GM12878 (cell line): ENCODE data around the gene KNTC1. TPM values are rescaled to one million over a fixed set of nuclear protein-coding genes. Genes with fewer than 3 reads are reported as not detected.

ENCODE experiments used
- ATAC-seq: fragments of 200-7000 bp; cut with Tn5 transposase; 3 replicates; pipeline ENCODE4 v1.9.1; 2020; ENCODE audit warnings: mild to moderate bottlenecking, moderate library complexity
- BruUV-seq: library from RNA; stranded (reverse); fragments of 400-500 nt; replicated peaks from 2 replicates; lab custom pipeline; 2021; lab: Mats Ljungman, UMichigan
- CTCF ChIA-PET: fragments of 300-600 bp; sonication (Branson Sonifier 250); formaldehyde crosslinking; extraction: SDS; loops from one replicate; lab custom pipeline; 2021; ENCODE audit warnings: inconsistent platforms; lab: Yijun Ruan, JAX
- POLR2A ChIA-PET: fragments of 350-600 bp; formaldehyde crosslinking; extraction: SDS; loops from one replicate; lab custom pipeline; 2021; ENCODE audit warnings: inconsistent platforms; lab: Charles Lee
- RAD21 ChIA-PET: fragments of 300-600 bp; sonication (Branson Sonifier 250); formaldehyde crosslinking; loops from one replicate; lab custom pipeline; 2023; ENCODE audit warnings: antibody characterized with exemption; ENCODE audit not compliant: unreplicated experiment; lab: Charles Lee
- SMC1A ChIA-PET: fragments of 300-600 bp; sonication (Branson Sonifier 250); formaldehyde crosslinking; loops from one replicate; lab custom pipeline; 2023; ENCODE audit not compliant: unreplicated experiment, uncharacterized antibody; lab: Charles Lee
- DNase-seq: peaks from one replicate; pipeline ENCODE4 v3.0.0-alpha.2; 2011; ENCODE audit warnings: low read depth, low spot score
- FAIRE-seq: peaks from 3 replicates; lab custom pipeline; 2011; peaks lifted over from hg19 to GRCh38; lab: Jason Lieb, UNC
- H2AFZ ChIP-seq: 2 replicates; pipeline ENCODE4 v1.6.0; 2011; ENCODE audit warnings: low read depth, low read length, control low read depth; ENCODE audit not compliant: control insufficient read depth
- H3K27ac ChIP-seq: 2 replicates; pipeline ENCODE4 v1.5.1; 2011; ENCODE audit warnings: control low read depth; ENCODE audit not compliant: control insufficient read depth, insufficient read depth
- H3K27me3 ChIP-seq, 2 experiments: replicated peaks in 1 of 2; 2 replicates each; pipeline versions ENCODE4 v1.6.0 to v1.6.1; 2011; ENCODE audit warnings: low read length in 1 of 2; ENCODE audit not compliant: control insufficient read depth in 2 of 2, insufficient read depth in 2 of 2
- H3K36me3 ChIP-seq, 2 experiments: 2 replicates each; pipeline ENCODE4 v1.5.1; 2011; ENCODE audit warnings: low read length in 1 of 2; ENCODE audit not compliant: control insufficient read depth in 2 of 2, insufficient read depth in 2 of 2
- H3K4me1 ChIP-seq: 2 replicates; pipeline ENCODE4 v1.6.1; 2011; ENCODE audit warnings: mild to moderate bottlenecking, low read length, moderate library complexity, mixed read lengths; ENCODE audit not compliant: control insufficient read depth, insufficient read depth
- H3K4me2 ChIP-seq: 2 replicates; pipeline ENCODE4 v1.6.0; 2011; ENCODE audit warnings: control low read depth; ENCODE audit not compliant: control insufficient read depth, insufficient read depth
- H3K4me3 ChIP-seq: fragments of 200-600 bp; sonication (generic); 2 replicates; pipeline ENCODE4 v1.5.1; 2016
- H3K79me2 ChIP-seq: 2 replicates; pipeline ENCODE4 v1.6.0; 2011; ENCODE audit warnings: low read length; ENCODE audit not compliant: control insufficient read depth, insufficient read depth
- H3K9ac ChIP-seq: 2 replicates; pipeline ENCODE4 v1.8.0; 2011; ENCODE audit warnings: low read length, control low read depth, mixed read lengths; ENCODE audit not compliant: control insufficient read depth, insufficient read depth
- H3K9me3 ChIP-seq: replicated peaks from 3 replicates; pipeline ENCODE4 v1.5.1; 2011; ENCODE audit warnings: mild to moderate bottlenecking, low read length; ENCODE audit not compliant: control insufficient read depth, insufficient read depth
- H4K20me1 ChIP-seq: 2 replicates; pipeline ENCODE4 v1.6.0; 2011; ENCODE audit not compliant: control insufficient read depth, insufficient read depth
- ATF7 ChIP-seq: fragments of 450-650 bp; IDR thresholded peaks from 2 replicates; pipeline ENCODE4 v1.6.1; 2016; ENCODE audit warnings: low read depth, mild to moderate bottlenecking
- BCL3 ChIP-seq: IDR thresholded peaks from 2 replicates; pipeline ENCODE4 v1.6.1; 2011; ENCODE audit warnings: borderline replicate concordance, low read depth, mild to moderate bottlenecking, moderate library complexity, low read length; ENCODE audit not compliant: insufficient read depth, poor library complexity, severe bottlenecking
- BHLHE40 ChIP-seq, 2 experiments: fragments of 450-650 bp in 1 of 2; IDR thresholded peaks; 2 replicates each; pipeline ENCODE4 v1.6.1; 2011 to 2017; ENCODE audit warnings: low read depth in 2 of 2, borderline replicate concordance in 1 of 2, improper control_type of control experiment in 1 of 2, low read length in 1 of 2, mild to moderate bottlenecking in 1 of 2
- EGR1 ChIP-seq, 2 experiments: IDR thresholded peaks; 1 replicate in 1 of 2; 2 replicates in 1 of 2; pipeline ENCODE4 v1.6.1; 2011 to 2012; ENCODE audit warnings: low read depth in 2 of 2, low read length in 2 of 2, borderline replicate concordance in 1 of 2, mild to moderate bottlenecking in 1 of 2, moderate library complexity in 1 of 2
- NFIC ChIP-seq: IDR thresholded peaks from 2 replicates; pipeline ENCODE4 v1.6.1; 2012; ENCODE audit warnings: low read depth, mild to moderate bottlenecking, inconsistent platforms, low read length, moderate library complexity
- NFYB ChIP-seq: IDR thresholded peaks from 2 replicates; pipeline ENCODE4 v1.6.1; 2011; ENCODE audit warnings: low read depth, mild to moderate bottlenecking, low read length, improper control_type of control experiment, moderate library complexity; ENCODE audit not compliant: insufficient read depth
- NR2C2 ChIP-seq: IDR thresholded peaks from 2 replicates; pipeline ENCODE4 v1.6.1; 2011; ENCODE audit warnings: borderline replicate concordance, low read depth; ENCODE audit not compliant: control insufficient read depth, insufficient read length
- POLR2A ChIP-seq: IDR thresholded peaks from 2 replicates; pipeline ENCODE4 v1.6.1; 2011; ENCODE audit warnings: low read depth, mild to moderate bottlenecking, low read length
- POU2F2 ChIP-seq: IDR thresholded peaks from 3 replicates; pipeline ENCODE4 v1.6.1; 2011; ENCODE audit warnings: low read depth, mild to moderate bottlenecking, low read length, borderline replicate concordance
- RBBP5 ChIP-seq: fragments of 200-600 bp; sonication (generic); conservative IDR thresholded peaks from 2 replicates; pipeline ENCODE4 v1.6.1; 2016
- SMAD5 ChIP-seq: IDR thresholded peaks from 2 replicates; pipeline ENCODE4 v1.6.1; 2016; ENCODE audit warnings: antibody characterized with exemption, low read depth
- SUZ12 ChIP-seq: fragments of 200-600 bp; sonication (generic); IDR thresholded peaks from one replicate; pipeline ENCODE4 v1.6.1; 2018; ENCODE audit warnings: antibody characterized with exemption, mild to moderate bottlenecking; ENCODE audit not compliant: unreplicated experiment
- WGBS: methylation state at CpG from one replicate; pipeline ENCODE4 v1.1.6; 2016; ENCODE audit warnings: low lambda C conversion rate; ENCODE audit not compliant: insufficient replicate concordance, insufficient coverage; ENCODE audit errors: missing lambda C conversion rate; 5-methylcytosine and 5-hydroxymethylcytosine counted together
- in situ Hi-C: fragments of 300-500 bp; cut with MboI; formaldehyde crosslinking; loops from 9 replicates; pipeline ENCODE4 v1.14.3; 2018; ENCODE audit warnings: mixed read lengths
- intact Hi-C: fragments of 100-400 bp; cut with micrococcal nuclease; formaldehyde crosslinking; loops from one replicate; pipeline ENCODE4 v1.14.2; 2022; ENCODE audit not compliant: unreplicated experiment
- polyA plus RNA-seq, 11 experiments: library from polyadenylated mRNA; depleted of rRNA in 4 of 11; unstranded in 6 of 11; stranded (reverse) in 5 of 11; fragments of >200 nt; fragmentation: Nextera tagmentation in 4 of 11; fragmentation: Illumina TruSeq in 1 of 11; extraction: Ambion mirVana in 4 of 11; extraction: Trizol in 1 of 11; gene quantifications; 1 replicate in 1 of 11; 2 replicates in 10 of 11; pipeline versions ENCODE4 v1.2.1 to v1.2.3, GENCODE V29; 2011 to 2016; ENCODE audit warnings: inconsistent platforms in 2 of 11, missing spikeins in 2 of 11, low read depth in 1 of 11
- total RNA-seq, 4 experiments: library from RNA; depleted of rRNA in 3 of 4; stranded (reverse); fragments of >200 nt in 3 of 4; fragmentation: Illumina TruSeq in 1 of 4; extraction: Trizol in 1 of 4; gene quantifications; 2 replicates each; pipeline versions ENCODE4 v1.2.1 to v1.2.3, GENCODE V29; 2013 to 2021
- TF ChIP-seq, protein P1 (sequence below): IDR thresholded peaks from 2 replicates; pipeline ENCODE4 v1.6.1; 2012; ENCODE audit warnings: low read length, inconsistent platforms

Gene KNTC1
- total and polyA plus RNA-seq, 10 of the 15 experiments (the other 5 are each of a cell fraction or from before 2014, with no cell fraction given), result 37.2 to 118 (median 76.3) TPM

- H3K27ac ChIP-seq, result no peak overlapping the region
- intact Hi-C loops, result no loop called here
These were observed 23.8 kb upstream of the KNTC1 start for GRCh38 chr12:122503147-122503751.

More at GRCh38 chr12:122503147-122503751, 23.8 kb upstream of the KNTC1 start:
- Histone ChIP-seq H3K9me3 (no peaks in the 10 kb centered on the region), H3K4me3 (no peak overlapping the region), H3K4me1 (peaks cover 10% of the 10 kb centered on the region), H2AFZ (no peak overlapping the region), H3K36me3 (peaks cover 17 to 29% of the 10 kb centered on the region in 2 experiments), H3K4me2 (no peak overlapping the region), H3K9ac (no peak overlapping the region), H3K79me2 (peaks cover 23% of the 10 kb centered on the region), H4K20me1 (no peaks in the 10 kb centered on the region), H3K27me3 (no peaks in the 10 kb centered on the region)
- SMC1A ChIA-PET, result interaction anchor here (1.1 to 6.2 kb wide), 4 partner anchors 12 to 32 kb away, joined by 3 to 34 read pairs (median 3); no protein-coding TSS in a partner anchor
- POLR2A ChIA-PET, result interaction anchor here (0.8 to 5.0 kb wide), 3 partner anchors 9 to 32 kb away, joined by 3 to 40 read pairs (median 3); no protein-coding TSS in a partner anchor
- RAD21 ChIA-PET, result interaction anchor here (6.4 kb wide), 1 partner anchor 104 kb away, joined by 33 read pairs; no protein-coding TSS in a partner anchor
- no peak for FAIRE-seq
- 84% methylated on average over 3 of the region's 3 CpGs for WGBS
- BruUV-seq, result no TSS peak
- no peak for ATAC-seq
- in situ Hi-C loops, result no loop called here
- no peak for TF ChIP-seq NR2C2
- no peak for TF ChIP-seq ATF7
- TF ChIP-seq, protein P1, sequence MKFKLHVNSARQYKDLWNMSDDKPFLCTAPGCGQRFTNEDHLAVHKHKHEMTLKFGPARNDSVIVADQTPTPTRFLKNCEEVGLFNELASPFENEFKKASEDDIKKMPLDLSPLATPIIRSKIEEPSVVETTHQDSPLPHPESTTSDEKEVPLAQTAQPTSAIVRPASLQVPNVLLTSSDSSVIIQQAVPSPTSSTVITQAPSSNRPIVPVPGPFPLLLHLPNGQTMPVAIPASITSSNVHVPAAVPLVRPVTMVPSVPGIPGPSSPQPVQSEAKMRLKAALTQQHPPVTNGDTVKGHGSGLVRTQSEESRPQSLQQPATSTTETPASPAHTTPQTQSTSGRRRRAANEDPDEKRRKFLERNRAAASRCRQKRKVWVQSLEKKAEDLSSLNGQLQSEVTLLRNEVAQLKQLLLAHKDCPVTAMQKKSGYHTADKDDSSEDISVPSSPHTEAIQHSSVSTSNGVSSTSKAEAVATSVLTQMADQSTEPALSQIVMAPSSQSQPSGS, result peak; percentile 13; the same call in 1 of the 2 replicates
- TF ChIP-seq POLR2A, result peak; percentile 33; the same call in 1 of the 2 replicates
- TF ChIP-seq NFYB, result no peak
- TF ChIP-seq SUZ12, result no peak
- 0 out of 3 replicates have a peak, but pooled peaks have one; percentile 43 for TF ChIP-seq POU2F2
- no peak for TF ChIP-seq EGR1 (IDR thresholded peaks at IDR 0.05; ENCODE audit: borderline replicate concordance in 1 of 2, low read depth in 2 of 2, low read length in 2 of 2)
- TF ChIP-seq SMAD5, result peak; percentile 4; the same call in 1 of the 2 replicates
- no peak for TF ChIP-seq NFIC
- TF ChIP-seq BHLHE40 (IDR thresholded peaks at IDR 0.05; ENCODE audit: borderline replicate concordance in 1 of 2, low read depth in 2 of 2, low read length in 1 of 2), result no peak
- no peak for TF ChIP-seq RBBP5
- TF ChIP-seq BCL3, result peak; percentile 73
- CTCF ChIA-PET, result interaction anchor here (1.6 kb wide), 1 partner anchor 104 kb away, joined by 4 read pairs; no protein-coding TSS in a partner anchor
- no peak for DNase-seq
